Activated T-cell treated with anti-CD3 and anti-CD28 coated beads for 24 hours (primary cell): ENCODE measurements around the gene BCAS1.

Experiments used
- DNase-seq: peaks from one replicate; pipeline ENCODE4 v3.0.0-alpha.2; 2020; ENCODE audit warnings: low read depth

Gene BCAS1, protein sequence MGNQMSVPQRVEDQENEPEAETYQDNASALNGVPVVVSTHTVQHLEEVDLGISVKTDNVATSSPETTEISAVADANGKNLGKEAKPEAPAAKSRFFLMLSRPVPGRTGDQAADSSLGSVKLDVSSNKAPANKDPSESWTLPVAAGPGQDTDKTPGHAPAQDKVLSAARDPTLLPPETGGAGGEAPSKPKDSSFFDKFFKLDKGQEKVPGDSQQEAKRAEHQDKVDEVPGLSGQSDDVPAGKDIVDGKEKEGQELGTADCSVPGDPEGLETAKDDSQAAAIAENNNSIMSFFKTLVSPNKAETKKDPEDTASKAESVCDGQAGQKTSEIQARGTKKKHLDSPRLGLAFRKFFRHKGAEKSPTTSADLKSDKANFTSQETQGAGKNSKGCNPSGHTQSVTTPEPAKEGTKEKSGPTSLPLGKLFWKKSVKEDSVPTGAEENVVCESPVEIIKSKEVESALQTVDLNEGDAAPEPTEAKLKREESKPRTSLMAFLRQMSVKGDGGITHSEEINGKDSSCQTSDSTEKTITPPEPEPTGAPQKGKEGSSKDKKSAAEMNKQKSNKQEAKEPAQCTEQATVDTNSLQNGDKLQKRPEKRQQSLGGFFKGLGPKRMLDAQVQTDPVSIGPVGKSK

DNA sequence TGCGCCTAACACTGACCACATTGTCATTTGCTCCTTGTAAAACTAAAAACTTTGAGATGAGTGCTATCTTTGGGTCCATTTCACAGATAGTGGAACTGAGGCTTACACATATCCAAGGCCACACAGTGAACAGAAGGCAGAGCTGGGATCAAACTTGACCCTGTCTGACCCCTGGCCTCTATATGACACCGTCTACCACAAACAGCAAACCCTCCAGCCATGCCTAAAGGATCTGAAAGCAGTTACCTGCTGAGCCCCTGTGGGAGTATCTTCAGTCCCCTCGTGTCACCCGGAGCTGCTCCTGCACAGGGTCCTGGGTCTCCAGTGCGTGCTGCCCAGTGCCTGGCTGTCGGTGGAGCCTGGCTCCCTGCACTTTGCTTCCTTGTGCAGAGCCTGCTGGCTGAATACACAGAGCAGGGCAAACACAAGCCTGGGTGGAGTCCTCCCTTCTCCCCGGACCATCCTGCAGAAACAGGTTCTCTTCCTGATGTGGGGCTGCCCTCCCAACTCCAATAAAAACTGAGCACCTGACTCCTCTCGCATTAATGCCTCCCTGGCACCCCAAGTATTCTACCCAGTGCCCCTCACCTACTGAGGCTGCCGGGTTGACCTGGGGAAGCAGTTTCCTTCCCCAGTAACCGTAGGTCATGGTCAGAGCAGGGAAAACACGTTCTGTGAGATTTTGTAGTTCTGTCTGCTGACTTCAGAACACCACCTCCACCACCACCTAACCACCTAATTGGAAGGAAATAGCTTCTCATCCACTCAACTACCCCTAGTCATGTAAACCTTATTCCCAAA, at the start of gene BCAS1:
Gene BCAS1, minus strand, starts transcription at position 408 of the 801 bp plus-strand sequence. CDS start 11,876 bp downstream, outside the sequence.
- DNase-seq: no peak

DNA sequence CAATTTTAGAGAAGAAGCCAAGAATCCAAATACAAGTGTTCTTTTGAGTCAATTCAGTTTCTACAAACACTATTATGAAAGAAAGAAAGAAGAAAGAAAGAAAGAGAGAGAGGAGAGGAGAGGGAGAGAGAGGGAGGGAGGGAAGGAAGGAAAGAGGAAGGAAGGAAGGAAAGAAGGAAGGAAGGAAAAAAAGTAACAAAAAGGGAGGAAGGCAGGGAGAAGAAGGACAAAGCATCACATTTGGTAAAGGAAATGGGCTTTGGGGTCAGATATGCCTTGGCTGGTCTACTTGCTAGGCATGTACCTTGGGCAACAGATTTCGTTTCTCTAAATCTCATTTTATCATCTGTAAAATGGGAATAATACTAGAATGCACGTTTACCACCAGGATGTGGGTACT, 49.4 kb upstream of the BCAS1 start:
- DNase-seq: no peak

DNA sequence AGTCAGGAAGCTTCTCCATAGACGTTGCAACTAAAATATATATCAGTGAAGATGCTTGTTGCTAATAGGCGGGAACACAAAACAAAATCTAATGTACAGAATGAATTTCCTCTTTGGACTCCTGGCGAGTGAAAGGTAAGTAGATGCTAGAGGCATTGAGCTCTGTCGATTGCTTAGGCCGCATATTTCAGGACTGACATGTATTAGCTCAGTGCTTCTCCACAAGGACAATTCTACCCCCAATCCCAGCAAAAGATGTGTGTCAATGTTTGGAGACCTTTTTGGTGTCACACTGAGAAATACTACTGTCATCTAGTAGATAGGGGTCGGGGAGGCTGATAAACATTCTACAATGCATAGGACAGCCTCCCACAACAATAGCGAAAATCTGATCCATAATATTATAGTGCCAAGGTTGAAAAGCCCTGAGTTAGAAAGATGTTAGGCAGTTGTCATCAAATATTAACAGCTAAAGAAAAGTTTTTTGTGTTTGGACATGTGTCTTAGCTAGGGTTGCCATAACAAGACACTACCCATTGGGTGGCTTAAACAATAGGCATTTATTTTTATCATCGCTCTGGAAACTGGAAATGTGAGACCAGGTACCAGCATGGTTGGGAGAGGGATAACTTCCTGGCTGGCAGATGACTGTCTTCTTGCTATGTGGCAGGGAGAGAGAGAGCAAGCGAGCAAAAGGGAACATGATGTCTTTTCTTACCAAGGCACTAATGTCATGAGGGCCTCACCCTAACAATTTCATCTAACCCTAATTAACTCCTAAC, 48.0 kb upstream of the BCAS1 start:
- DNase-seq: no peak

DNA sequence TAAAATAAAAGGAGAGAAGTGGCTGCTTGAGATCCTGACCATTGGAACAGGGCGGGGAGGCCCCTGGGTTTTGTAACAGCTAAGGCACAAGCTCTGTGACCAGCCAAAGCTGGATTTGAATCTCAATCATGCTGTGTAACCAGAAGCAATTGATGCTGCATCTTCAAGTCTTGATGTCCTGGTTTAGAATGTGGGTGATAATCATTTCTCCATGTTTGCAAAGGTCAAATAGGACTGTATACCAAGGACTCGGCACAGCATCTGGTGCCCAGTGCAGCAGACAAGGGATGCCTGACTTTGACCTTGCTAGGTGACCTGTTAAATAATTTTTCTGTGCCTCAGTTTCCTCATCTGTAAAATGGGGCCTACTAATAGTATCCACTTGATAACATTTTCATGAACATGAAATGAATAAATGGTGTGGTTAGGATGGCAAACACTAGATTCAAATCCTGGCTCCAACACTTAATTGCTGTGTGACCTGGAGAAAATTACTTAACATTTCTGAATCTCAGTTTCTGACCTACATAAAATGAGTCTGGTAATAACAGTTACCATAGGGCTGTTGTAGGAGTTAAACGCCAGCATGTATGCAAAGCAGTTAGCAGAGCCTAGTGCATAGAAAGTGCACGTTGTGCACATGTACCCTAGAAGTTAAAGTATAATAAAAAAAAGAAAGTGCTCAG, 46.3 kb upstream of the BCAS1 start:
- no peak for DNase-seq

DNA sequence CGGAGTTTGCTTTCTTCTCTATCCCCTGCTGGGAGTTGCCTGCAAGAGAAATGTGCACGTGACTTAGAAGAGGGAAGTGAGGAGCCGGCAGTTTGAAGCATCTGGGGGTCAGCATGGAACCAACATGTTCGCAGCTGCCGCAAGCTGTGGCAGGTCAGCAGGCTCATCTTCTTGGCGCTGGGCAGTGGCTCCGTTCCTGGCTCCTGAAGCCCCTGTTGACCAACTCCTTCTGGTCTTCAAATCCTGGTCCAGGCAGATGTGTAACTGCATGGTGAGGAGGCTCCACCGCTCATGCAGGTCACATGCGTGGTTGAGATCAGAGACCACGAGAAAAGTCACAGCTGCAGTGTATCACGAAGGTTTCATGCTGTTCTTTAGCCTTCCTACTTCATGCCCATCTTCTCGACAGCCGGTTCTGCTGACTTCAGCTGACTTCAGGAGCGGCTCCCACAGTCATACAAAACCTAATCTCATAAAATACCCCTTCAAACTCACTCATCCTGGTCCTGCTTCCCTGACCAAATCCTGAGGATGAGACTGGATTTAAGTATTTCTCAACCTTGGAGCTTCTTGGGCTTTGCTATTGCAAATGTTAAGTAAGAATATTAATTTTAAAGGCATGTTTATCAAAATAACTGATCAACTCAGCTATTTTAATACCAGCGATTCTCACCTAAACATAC, 44.9 kb upstream of the BCAS1 start:
- no peak for DNase-seq

DNA sequence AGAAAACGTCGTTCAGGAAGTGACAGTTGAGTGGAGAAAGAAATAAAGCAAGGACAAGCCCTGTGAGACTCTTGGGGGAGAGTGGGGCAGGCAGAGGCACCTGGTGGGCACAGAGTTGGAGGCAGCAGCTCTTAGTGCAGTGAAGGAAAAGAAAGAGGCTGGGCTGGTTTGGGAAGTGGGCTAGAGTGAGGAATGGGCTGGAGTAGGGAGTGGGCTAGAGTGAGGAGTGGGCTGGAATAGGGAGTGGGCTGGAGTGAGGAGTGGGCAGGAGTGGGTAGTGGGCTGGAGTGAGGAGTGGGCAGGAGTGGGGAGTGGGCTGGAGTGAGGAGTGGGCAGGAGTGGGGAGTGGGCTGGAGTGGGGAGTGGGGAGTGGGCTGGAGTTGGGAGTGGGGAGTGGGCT, 43.7 kb upstream of the BCAS1 start:
- no peak for DNase-seq

DNA sequence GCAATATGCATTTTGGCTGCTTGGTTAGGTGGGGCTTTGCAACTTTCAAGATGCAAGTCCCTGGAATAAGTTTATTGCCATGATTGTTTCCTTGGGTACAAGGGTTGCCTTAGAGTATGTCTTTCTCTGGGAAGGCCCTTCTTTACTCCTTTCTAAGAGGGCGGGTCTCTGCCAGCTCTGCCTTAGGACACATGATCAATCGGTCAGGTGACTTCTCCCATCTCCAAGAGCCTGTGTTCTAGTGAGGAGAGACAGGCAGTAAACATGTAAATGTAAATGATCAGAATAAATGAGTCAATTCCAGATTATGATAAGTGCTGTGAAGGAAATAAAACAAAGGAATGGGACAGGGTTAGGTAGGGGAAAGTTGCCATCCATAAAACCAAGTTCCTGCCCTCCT, 43.2 kb upstream of the BCAS1 start:
- DNase-seq: no peak

DNA sequence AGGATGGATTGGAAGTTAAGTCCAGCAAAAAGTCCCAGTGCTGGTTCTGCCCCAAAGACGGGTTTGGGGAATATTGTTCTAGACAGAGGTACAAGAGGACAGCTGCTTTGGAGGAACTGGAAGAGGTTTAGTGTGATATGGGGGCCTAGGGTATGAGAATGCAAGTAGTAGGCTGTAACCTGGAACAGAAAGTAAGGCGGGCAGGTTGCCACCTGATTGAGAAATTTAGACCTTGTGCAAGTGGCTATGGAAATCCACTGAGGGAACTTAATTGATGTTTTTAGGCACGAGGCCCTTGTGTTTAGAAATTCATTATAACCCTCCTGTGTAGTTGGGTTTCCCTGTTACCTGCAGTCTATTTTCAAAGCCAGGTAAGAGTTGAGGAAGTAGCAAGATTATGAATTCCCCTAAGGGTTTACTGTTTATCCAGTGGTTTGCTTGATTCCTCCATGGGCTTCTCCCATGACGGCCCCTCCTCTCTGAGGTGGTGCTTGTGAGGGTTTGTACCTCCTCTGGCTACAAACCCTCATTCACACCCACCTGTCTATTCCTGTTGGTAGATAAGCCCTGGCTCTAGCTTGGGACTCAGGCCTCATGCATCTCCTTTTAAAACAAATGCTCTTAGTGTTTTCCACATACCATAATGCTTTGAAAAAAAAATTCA, 42.0 kb upstream of the BCAS1 start:
- DNase-seq: no peak

DNA sequence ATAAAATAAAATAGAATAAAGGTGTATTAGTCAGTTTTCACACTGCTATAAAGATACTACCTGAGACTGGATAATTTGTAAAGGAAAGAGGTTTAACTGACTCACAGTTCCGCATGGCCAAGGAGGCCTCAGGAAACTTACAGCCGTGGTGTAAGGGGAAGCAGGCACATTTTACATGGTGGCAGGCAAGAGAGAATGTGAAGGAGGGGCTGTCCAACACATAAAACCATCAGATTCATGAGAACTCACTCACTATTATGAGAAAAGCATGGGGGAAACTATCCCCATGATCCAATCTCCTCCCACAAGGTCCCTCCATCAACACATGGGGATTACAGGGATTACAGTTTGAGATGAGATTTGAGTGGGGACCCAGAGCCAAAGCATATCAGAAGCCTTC, 41.1 kb upstream of the BCAS1 start:
- DNase-seq: no peak

DNA sequence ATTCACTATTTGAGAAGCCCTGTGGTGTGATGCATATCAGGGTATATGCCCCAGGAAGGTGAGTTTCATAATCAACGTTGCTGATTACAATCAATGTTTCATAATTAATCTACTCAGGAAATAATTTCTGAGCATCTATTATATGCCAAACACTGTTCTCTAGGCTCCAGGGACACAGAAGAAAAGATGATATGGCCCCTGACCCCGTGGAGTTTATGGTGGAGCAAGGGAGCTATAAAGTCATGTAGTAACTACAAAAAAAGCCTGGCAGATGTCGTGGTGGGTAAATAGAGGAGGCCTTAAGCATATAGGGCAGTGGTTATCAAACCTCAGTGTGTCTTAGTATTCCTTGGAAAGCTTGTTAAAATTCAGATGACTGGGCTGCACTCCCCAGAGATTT, 40.1 kb upstream of the BCAS1 start:
- DNase-seq: no peak

DNA sequence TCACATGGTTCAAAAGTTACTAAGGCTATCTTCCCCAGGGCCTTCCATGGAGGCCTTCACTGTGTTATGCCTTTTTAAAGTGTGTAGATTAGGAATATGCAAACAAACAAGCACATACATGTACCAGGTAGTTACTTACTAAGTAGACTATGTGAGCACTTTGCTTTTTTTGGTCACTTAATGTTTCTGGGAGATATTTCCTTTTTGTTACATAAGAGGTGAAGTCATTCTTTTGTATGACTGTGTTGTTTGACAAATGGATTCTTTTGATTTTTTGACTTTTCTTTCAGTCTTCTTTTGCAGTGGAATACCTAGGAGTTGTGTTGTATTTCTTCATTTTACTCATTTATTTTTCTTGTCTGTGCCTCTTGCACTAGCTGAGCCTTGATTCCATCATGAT, 39.6 kb upstream of the BCAS1 start:
- DNase-seq: no peak

DNA sequence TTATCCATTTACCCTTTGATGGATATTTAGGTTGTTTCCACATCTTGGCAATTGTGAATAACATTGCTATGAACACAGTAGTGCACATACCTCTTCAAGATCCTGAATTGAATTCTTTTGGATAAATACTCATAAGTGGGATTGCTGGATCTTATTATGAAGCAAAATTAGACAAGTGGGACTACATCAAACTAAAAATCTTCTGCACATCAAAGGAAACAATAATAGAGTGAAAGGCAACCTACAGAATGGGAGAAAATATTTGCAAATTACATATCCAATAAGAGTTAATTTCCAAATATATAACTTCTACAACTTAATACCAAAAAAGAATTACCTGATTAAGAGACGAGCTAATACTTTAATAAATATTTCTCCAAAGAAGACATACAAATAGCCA, 38.4 kb upstream of the BCAS1 start:
- no peak for DNase-seq

DNA sequence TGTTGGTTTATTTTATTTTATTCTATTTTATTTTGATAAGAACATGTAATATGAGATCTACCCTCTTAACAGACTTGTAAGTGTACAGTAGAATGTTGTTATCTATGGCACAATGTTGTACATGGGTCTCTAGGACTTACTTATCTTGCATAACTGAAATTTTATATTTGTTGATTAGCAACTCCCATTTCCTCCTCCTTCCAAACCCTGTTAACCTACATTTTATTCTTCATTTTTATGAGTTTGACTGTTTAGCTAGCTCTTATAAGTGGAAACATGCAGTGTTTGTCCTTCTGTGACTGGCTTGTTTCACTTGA, 37.9 kb upstream of the BCAS1 start:
- DNase-seq: no peak

DNA sequence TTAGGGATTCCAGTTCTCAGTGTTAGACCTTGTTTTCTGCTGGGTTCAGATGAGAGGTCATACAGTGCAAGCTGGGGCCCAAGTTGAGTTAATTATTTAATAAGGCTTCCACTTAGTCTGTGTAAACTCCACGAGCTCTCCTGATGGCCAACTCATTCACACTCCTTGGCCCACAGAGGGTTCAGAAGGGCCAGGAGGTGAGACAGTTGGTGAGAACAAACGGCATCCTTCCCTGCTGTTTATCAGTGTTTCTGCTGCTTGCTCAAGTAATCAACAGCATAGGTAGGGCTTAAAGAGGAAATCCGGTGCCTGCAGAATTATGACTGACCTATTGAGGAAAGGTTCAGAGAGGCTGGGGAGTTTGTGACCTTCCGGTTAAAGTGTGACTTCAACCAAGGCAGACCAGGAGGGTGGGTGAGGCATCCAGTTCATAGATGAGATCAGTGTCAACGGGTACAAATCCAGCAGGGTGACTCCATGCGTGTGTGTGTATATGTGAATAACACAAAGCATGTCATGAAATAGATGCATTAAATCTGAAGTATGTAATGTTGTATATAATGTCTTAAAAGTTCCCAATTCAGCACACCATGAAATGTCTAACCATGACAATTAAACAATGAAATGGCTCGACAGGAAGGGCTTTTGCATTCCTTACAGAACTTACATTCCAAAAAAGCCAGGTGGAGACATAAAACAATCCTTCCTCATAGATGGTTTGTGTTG, 37.4 kb upstream of the BCAS1 start:
- no peak for DNase-seq

DNA sequence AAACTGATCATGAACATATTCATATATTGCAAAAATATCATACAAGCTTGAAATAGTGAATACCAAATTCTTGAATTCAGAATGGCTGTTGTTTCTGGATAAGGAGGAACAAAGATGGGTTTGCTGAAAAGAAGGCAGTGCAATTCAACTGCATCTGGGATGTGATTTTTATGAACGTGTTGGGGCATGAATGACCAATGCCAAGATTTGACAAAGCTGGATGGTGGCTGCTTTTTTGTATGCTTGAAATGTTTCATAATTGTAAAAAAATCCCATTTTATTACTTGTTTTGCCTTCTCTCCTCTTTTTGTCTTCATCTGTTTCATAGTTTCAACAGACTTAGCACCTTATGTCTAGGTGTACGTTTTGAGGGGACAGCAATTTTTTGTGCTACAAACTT, 36.8 kb upstream of the BCAS1 start:
- DNase-seq: no peak

DNA sequence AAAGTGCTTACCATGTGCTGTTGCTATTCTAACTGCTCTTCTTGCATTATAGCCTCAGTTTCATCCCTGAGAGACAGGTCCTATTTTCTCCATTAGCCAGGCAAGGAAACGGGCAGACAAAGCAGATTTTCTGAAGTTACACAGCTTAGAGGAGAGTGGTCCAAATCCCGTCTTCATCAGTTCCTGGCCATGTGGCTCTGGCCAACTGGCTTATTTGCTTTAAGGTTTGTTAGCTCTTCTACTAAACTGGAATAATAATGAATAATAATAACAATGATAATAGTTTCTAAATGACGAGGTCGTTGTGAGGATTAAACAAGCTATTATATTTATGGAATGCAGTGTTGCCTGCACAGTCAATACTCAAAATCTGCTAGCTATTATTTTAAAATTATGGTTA, 35.8 kb upstream of the BCAS1 start:
- DNase-seq: no peak

DNA sequence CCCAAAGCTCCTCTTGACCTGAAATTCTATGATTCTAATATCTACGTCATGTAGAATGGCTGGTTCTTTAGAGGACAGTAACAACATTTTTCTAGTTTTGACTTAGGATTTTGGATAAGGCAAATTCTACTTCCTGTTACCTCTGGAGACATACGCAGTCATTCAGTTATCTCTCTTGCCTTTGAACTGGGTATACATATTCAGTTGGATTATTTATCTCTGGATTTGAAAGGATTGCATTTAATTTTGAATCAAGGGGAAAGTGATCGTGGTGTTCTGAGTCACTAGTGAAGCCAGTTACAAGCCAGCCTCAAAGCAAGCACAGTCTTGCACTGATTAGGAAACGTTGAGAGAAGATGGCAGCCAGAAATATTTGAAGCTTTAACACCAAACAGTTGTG, 35.3 kb upstream of the BCAS1 start:
- DNase-seq: no peak

DNA sequence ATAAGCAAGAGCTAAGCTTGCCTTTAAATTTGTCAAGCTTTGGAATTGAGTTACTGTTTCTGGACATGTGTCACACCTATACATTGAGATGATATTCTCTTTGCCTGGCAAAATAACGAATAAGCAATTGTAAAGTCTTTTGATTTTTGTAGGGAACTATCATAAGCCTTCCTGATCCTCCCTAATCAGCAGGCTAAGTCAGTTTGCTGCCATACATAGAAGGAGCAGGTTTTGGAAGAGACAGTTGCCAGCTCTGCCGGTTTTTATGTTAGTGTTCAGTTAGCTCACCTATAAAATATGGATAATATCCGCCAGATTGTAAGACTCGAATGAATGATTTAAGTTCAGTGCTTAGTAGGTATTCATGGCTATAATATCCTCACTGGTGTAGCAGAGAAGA, 34.4 kb upstream of the BCAS1 start:
- DNase-seq: no peak

DNA sequence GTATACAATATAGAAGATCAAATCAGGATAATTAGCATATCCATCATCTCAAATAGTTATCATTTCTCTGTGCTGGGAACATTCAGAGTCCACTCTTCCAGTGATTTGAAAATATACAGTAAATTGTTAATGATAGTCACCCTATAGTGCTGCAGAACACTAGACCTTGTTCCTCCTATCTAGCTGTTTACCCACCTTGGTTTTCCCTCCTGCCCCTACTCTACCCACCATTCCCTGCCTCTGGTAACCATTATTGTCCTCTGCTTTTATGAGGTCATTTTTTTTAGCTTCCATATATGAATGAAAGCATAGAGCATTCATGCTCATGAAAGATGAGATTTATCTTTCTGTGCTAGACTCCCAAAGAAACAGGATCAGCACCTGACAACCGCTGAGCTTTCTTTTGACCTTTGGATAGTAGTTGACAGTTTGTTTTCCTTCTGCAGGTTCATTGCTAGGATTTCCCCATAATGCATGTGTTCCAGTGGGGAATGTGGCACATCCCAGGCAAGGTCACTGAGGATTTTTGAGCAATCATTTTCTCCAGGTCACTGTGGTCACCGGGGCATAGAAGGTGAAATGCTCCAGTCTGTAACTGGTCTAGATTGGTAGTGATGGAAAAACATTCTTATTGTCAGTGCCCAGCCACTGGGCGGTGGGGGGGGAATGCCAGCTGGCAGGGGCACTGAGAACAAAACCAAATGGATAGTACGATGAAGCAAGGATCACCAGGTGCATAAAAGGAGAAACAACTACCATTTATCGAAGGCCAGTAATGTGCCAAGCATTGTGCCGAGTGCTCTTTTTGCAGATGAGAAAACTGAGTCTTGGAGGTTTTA, 33.6 kb upstream of the BCAS1 start:
- no peak for DNase-seq
